Stimulated activated CD4-positive, alpha-beta T cell treated with anti-CD3 and anti-CD28 coated beads, Interleukin-12 subunit alpha, Interleukin-12 subunit beta, amount 100 ng/mL, for 48 hours (primary cell): ENCODE results near the gene ARCN1.

ENCODE experiments used
- DNase-seq, 3 donors: peaks; one replicate each; pipeline ENCODE4 v3.0.0-alpha.2; 2020; ENCODE audit warnings: low read depth in 2 of 3, low spot score in 1 of 3

Gene ARCN1

DNA sequence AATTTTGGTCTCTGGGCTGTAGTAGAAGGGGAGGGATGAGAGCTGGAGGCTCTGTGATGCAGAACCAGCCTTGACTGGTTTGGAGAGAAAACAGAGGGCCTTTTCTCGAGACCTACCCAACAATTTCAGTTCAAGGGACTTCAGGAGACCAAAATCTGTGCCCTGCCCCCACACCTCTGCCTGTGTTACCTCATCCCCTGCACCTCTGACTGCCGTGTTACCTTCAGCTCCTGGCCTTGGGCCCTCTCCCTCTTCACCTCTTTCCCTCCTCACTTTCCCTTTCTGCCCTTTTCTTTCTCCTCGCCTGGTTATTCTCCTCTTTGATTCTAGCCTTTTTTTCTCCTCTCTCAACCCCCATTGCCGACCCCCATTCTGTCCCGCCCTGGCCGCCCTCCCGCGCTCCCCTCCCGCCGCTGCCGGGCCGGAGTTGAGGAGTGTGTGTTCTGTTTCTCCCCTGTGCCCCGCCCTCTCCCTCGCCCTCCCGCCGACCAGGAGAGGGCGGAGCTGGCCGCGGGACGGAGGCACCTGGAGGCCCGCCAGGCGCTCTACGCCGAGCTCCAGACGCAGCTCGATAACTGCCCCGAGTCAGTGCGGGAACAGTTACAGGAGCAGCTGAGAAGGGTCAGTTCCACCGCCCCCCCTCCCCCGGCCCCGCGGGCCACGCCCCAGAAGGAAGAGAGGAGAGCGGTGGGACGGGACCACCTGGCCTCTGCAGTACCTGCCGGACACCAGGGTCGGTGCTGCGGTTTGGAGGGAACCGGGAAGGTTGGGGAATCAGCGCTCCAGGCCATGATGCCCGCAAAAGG is 62.4 kb downstream of the ARCN1 start:
- DNase-seq, result no peak

DNA sequence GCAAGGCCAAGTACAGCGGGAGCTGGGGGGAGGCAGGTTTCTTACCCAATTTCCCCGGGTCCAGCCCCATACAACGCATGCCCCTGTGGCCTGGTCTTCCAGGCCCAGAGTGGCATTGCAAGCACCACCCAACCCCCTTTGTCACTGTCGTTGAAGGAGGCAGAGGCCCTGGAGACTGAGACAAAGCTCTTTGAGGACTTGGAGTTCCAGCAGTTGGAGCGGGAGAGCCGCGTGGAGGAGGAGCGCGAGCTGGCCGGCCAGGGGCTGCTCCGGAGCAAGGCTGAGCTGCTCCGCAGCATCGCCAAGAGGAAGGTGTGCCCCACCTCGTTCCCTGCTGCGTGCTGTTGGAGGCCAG is 63.0 kb downstream of the ARCN1 start:
- DNase-seq, result no peak

DNA sequence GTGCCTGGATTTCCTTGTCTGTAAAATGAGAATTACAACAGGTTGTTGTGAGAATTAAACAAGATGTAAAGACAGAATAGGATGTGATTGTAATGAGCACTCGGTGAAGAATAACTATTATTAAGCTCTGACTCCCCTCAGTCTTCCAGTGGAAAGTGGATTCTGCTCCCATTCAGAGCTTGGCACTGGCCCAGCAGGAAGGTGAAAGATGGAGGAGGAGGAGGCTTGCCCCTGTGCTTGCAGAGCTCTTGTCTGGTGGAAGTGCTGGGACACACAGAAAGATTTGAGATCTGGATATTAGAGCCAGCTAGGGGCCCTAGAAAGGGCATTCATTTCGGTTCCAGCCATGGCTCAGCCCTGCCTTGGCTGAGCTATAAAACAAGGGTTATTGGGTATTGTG is 63.4 kb downstream of the ARCN1 start:
- DNase-seq, result no peak

DNA sequence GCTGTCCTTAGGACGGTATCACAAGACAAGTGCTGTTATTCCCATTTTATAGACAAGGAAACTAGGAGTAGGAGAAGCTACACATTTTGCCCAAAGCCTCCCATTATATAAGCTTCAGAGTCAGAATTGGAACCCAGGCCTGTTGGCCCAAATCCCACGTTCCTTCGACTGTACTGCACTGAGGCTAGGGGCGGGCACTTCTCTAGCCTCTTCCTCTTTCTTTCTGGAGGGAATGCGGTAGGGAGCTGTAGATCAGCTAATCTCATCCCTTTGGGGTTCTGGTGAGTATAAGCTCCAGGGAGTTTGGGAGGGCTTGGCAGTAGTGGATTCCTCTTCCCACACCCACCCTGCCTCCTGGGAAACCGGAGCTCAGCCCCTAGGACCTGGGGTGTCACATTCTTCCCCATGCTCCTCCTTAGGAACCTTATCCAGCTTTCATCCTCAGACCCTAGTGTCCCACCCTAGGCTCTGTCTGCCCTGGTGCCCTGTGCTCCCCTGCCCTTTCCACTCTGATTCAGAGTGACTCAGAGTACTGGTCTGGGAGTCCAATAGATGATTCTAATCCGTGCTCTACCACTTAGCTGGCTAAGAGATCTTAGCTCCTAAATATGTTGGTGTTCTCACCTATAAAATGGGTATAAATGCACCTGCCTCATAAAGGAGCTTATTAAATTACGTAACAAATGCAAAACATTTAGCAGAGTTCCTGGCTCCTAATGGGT is 64.5 kb downstream of the ARCN1 start:
- DNase-seq, result no peak

DNA sequence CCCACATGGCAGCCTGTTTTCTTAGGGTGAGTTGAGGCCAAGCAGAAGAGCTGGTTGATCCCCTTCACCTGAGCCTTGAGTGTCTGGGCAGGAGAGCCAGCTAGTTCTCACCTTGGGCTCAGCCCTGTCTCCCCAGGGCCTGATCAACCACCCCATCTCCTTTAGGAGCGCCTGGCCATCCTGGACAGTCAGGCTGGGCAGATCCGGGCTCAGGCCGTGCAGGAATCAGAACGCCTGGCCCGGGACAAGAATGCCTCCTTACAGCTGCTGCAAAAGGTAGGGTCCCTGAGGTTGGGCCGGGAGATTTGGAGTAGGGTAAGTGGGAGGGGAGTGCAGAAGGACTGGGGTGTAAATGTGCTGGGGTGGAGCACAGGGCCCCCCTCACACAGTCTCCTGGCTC is 66.5 kb downstream of the ARCN1 start:
- DNase-seq, result no peak

DNA sequence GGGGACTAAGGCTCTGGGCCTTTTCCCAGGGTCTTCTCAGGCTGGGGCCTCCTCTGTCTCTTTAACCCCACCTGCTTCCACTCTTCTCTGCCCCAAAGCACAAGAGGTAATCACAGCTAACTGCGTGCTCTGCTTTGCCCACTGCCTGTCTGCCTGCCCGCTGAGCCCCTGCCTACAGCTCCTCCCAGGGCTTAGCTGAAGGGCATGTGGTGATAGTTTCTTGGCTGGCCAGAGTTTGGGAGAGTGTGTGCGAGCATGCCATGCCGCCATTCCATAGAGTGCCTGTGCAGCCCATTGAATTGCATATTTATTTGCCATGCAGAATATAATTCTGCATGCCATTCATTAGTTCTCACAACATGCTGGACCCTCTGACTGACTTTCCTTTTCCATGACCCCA is 67.7 kb downstream of the ARCN1 start:
- DNase-seq, result no peak

DNA sequence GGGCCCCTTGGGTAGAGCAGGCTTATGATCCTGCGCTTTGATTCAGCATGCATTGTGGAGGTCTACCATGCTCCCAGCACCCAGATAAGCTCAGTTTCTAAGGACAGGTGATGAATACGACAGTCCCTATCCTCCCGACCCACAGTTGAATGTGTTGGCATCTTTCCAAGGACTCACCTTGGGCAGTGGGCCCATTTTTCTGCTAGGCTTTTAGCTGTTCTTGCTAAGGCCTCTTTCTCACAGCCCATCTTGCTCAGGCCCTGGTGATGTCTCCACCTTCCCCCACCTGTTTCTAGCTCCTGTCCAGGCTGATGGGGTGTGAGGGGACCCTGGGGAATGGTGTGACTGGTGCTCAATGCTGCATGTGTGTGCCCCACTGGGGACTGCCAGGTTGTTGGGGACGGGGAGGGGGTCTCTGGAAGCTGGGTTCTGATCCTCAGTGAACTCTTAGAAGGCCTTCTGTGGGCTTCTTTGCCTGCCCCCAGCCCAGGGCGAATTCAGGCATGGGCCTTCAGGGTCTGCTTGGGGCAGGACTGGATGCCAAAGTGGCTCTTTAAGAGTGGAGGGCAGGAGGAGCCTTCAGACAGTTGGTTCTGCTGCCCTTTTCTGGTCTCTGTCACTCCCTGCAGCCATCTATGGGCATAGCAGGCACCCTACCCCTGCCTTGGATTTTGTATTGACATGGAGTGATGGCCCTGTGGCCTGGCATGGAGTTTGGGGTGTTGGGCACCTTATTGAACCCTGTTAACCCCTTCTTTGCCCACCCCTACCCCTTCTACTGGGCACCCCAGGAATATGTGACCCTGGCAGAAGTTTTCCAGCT is 68.3 kb downstream of the ARCN1 start:
- DNase-seq, result no peak

DNA sequence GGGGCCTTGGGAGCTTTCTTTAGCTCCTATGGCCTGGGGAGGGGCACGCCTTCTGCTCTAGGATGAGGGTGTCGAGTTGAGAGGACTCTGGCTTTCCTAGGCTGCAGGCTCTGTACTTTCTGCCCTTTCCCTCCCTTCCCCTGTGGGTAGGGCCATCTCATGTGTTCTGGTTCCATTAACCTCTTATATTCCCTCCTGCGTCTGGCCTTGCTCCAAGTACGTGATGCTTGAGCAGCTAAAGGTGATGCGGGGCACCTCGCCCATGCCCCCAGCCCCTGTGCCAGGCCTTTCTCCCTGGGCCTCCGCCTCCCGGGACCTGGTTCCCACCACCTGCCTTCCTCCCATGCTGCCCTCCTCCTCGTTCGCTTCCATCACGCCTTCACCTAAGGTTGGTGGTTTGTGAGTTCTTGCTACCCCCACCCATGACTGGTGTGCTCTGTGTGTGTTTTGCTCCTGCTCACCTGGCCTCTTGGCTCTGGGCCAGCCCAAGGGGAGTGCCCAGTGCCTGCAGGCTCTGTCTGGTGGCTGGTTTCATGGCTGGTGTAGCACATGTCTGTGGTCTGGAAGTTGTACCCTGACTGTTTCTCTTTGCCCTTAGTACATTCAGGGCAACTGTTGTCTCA is 69.3 kb downstream of the ARCN1 start:
- no peak for DNase-seq

DNA sequence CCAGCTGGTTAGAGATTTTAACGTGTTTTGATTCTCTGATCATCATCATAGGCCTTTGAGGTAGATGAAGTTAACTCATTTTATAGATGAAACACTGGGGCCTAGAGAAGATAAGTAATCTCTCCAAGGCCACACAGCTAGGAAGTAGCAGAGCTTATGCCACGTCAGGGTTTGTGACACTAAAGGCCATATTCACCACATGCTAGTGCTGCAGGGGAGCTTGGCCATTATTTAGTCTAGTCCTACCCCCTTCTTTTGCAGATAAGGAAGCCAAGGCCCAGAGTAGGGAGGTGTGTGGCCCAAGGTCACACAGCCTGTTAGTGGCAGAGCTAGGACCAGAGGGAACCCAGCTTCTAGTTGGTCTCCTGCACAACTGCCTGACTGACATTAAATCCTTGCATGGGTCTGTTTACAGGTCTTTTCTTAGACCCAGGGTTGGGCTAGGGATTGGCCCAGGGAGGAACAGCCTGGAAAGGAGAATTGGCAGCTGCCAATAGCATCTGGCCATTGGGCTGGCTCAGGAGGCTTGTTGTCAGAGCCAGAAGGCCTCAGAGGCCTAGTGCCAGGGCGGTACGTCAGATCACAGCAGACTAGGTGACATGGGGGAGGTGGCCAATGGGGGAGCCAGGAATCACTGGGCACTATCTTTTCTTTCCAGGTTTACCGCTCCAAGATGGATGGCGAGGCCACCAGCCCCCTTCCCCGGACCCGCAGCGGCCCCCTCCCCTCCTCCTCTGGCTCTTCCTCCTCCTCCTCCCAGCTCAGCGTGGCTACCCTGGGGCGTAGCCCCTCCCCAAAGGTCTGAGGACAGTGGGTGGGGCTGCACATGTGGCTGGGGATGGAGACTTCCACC is 71.2 kb downstream of the ARCN1 start:
- DNase-seq, result no peak

DNA sequence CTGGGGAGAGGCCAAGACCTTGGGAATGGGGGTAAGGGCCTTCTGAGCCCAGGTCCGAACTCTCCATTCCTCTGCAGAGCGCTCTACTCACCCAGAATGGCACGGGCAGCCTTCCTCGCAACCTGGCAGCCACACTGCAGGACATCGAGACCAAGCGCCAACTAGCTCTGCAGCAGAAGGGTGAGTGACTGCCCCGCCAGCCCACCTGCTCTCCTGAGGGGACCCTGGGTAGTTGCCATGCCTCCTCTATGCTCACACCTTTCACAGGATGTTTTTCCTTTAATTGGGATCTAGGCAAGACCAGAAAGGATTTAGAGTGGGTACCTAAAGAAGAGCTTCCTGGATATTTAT is 71.8 kb downstream of the ARCN1 start:
- DNase-seq, result no peak

DNA sequence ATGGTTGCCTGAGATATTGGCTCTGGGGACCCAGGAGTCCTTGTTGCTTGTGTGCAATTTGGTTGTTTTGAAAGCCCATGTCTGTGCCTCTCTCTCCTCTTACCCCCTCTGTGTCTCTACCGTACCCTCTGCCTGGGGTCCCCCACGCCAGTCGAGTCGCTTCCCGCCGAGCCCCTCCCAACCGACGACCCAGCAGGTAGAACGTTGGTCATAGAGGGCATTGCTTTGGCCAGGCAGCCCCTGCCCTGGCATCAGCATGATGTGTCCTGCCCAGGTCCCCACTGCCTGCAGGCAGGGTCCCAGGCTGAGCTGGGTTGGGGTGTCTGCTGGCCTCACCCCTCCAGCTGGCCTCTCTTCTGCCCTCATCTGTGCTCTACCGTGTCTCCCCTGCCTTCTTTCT is 72.3 kb downstream of the ARCN1 start:
- DNase-seq, result no peak

DNA sequence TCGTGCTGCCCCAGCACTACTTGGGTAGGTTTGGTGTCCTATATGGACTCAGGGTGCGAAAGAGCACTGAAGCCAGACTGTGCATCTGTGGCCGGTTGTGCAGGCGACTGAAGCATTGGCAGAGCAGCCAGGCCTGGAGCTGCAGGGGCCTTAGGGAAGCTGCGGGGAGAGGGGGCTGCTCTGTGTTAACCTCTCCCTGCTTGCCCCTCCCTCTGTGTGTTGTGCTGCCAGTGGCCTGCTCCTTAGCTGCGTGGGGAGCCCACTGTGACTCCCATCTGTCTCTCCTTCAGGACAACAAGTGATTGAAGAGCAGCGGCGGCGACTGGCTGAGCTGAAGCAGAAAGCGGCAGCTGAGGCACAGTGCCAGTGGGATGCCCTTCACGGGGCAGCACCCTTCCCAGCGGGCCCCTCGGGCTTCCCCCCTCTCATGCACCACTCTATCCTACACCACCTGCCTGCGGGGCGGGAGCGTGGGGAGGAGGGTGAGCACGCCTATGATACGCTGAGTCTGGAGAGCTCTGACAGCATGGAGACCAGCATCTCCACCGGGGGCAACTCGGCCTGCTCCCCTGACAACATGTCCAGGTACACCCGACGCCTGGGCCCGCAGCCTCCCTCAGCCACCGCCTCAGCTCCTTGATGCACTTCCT is 73.0 kb downstream of the ARCN1 start:
- no peak for DNase-seq

DNA sequence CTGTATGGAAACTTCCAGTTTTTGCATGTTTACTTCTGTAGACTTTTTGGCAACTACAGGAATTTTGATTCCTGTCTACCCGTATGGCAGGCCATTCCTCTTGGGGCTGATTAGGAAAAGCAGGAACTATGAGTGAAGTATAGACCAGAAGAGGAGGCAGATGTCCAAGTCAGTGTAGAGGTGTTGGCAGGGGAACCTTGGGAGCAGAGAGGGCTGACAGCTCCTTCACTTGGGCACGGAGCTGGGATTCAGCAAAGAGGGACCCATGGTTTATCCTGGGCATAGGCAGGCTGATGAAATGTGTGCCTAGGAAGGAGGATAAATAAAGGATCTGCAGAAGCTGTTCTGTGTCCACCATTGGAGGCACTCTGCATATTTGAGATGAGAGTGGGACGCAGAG is 74.2 kb downstream of the ARCN1 start:
- DNase-seq, result no peak

DNA sequence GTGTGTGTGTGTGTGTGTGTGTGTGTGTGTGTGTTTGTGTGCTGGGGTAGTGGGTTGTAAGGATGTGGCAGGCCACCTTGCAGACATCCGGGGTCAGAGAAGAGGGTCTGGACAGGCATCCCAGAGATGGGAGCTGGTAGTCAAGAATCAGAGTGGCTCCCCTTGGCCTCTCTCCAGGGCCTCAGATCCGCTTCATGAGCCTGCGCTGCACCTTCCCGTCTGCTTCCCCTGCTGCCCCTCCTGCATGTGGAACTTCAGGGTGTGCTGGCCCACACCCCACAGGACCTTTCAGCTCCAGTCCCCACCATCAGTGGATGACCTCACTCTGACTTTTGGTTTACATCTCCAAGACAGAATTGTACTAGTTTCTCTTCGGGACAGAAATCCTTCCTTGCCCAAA is 76.1 kb downstream of the ARCN1 start:
- no peak for DNase-seq

DNA sequence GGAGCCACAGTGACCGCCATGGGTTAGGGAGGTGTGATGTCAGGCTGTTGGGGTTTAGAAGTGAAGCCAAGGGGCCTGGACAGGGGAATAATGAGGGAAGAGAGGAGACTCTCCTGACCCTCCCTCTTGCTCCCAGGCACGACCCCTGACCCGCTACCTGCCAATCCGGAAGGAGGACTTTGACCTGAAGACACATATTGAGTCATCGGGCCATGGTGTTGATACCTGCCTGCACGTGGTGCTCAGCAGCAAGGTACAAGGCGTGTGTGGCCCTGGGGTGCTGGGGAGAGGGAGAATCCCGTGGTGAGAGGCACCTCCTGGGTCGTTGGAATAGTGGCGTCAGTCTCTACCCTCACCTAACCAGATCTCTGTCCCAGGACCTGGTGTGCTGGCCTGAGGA is 77.7 kb downstream of the ARCN1 start:
- no peak for DNase-seq

DNA sequence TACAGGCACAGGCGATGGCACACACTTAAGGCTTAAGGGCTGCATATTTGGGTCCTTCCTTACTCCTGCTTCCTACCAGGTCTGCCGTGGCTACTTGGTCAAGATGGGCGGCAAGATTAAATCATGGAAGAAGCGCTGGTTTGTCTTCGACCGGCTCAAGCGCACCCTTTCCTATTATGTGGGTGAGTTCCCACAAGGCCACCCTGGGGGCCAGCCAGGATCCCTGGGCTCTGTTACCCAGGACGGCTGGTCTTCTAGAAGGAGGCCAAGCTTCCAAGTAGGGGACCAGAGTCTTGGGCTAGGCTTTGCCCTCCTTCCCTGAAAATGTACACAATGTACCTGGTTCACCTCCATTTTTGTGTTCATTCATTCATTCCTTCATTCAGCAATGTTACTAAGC is 78.2 kb downstream of the ARCN1 start:
- no peak for DNase-seq

DNA sequence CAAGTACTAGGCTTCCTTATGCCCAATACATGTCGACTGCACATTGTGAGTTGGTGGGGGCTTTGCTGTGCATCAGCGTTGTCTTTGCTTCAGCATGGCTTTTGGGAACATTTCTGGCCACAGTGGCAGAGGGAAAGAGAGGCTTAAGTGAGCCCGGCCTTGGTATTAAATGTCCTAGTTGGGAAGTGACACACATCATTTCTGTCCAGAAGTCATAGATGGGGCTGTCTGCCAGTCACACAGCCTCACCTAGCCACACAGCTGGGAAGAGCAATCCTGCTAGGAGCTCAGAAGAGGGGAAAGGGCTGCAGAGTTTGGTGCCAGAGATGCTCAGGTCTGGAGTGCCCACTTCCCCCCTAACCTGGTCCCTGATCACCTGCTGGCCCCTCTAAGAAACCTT is 79.6 kb downstream of the ARCN1 start:
- no peak for DNase-seq
